Neuronal stem cell (in vitro differentiated cells): ENCODE results near the gene ESPNL.

Experiments
- DNase-seq: peaks from one replicate; pipeline ENCODE4 v3.0.0-alpha.2; 2013; ENCODE audit warnings: low spot score
- H2AFZ ChIP-seq: one replicate; pipeline ENCODE4 v1.6.1; 2013; ENCODE audit warnings: mild to moderate bottlenecking, low read length, inconsistent platforms
- H2AK5ac ChIP-seq: 2 replicates; pipeline ENCODE4 v1.6.1; 2013; ENCODE audit warnings: low read depth, mild to moderate bottlenecking, inconsistent platforms, low read length, moderate library complexity, mixed read lengths
- H2BK120ac ChIP-seq: 2 replicates; pipeline ENCODE4 v1.6.1; 2013; ENCODE audit warnings: low read depth, mild to moderate bottlenecking, inconsistent platforms, low read length, moderate library complexity, mixed read lengths
- H2BK12ac ChIP-seq: one replicate; pipeline ENCODE4 v1.6.1; 2013; ENCODE audit warnings: low read length, inconsistent platforms
- H2BK15ac ChIP-seq: 2 replicates; pipeline ENCODE4 v1.6.1; 2013; ENCODE audit warnings: mild to moderate bottlenecking, low read length, inconsistent platforms, mixed read lengths
- H2BK5ac ChIP-seq: one replicate; pipeline ENCODE4 v1.6.1; 2013; ENCODE audit warnings: inconsistent platforms, mild to moderate bottlenecking, low read length, moderate library complexity
- H3K14ac ChIP-seq: one replicate; pipeline ENCODE4 v1.6.1; 2013; ENCODE audit warnings: low read length, inconsistent platforms
- H3K18ac ChIP-seq: 2 replicates; pipeline ENCODE4 v1.6.1; 2013; ENCODE audit warnings: low read length, inconsistent platforms
- H3K23ac ChIP-seq: 2 replicates; pipeline ENCODE4 v1.6.1; 2013; ENCODE audit warnings: low read depth, mild to moderate bottlenecking, mixed read lengths, low read length, inconsistent platforms; ENCODE audit not compliant: poor library complexity
- H3K27ac ChIP-seq: replicated peaks from 3 replicates; pipeline ENCODE4 v1.5.1; 2013; ENCODE audit warnings: low read length, inconsistent platforms
- H3K27me3 ChIP-seq, 3 experiments: 2 replicates each; pipeline ENCODE4 v1.6.1; 2013; ENCODE audit warnings: low read length in 3 of 3, mild to moderate bottlenecking in 2 of 3, inconsistent platforms in 1 of 3, low read depth in 1 of 3, mixed read lengths in 1 of 3, moderate library complexity in 1 of 3; ENCODE audit not compliant: control insufficient read depth in 3 of 3, insufficient read depth in 3 of 3
- H3K36me3 ChIP-seq, 2 donors: replicated peaks in 1 of 2; 2 replicates each; pipeline ENCODE4 v1.6.1; 2013; ENCODE audit warnings: low read length in 2 of 2; ENCODE audit not compliant: control insufficient read depth in 2 of 2, insufficient read depth in 2 of 2
- H3K4ac ChIP-seq: 2 replicates; pipeline ENCODE4 v1.6.1; 2013; ENCODE audit warnings: inconsistent platforms, mild to moderate bottlenecking, low read length, moderate library complexity
- H3K4me1 ChIP-seq, 2 donors: 1 replicate in 1 of 2; 2 replicates in 1 of 2; pipeline ENCODE4 v1.6.1; 2013; ENCODE audit warnings: low read length in 2 of 2, low read depth in 1 of 2; ENCODE audit not compliant: control insufficient read depth in 2 of 2, insufficient read depth in 1 of 2
- H3K4me2 ChIP-seq: one replicate; pipeline ENCODE4 v1.6.1; 2013; ENCODE audit warnings: mild to moderate bottlenecking, low read length, inconsistent platforms; ENCODE audit not compliant: insufficient read depth, poor library complexity, severe bottlenecking
- H3K4me3 ChIP-seq, 2 donors: 2 replicates each; pipeline ENCODE4 v1.5.1; 2013; ENCODE audit warnings: low read length in 2 of 2, mild to moderate bottlenecking in 2 of 2, inconsistent platforms in 1 of 2, moderate library complexity in 1 of 2
- H3K79me1 ChIP-seq: one replicate; pipeline ENCODE4 v1.6.1; 2013; ENCODE audit warnings: low read depth, mild to moderate bottlenecking, inconsistent platforms, low read length, moderate library complexity
- H3K9ac ChIP-seq: one replicate; pipeline ENCODE4 v1.6.1; 2013; ENCODE audit warnings: mild to moderate bottlenecking, low read depth, low read length, inconsistent platforms; ENCODE audit not compliant: poor library complexity
- H3K9me3 ChIP-seq, 2 donors: replicated peaks in 1 of 2; 2 replicates each; pipeline versions ENCODE3 to v1.6.1; 2013; ENCODE audit warnings: low read length in 2 of 2, mild to moderate bottlenecking in 2 of 2, inconsistent platforms in 1 of 2, low read depth in 1 of 2, mixed read lengths in 1 of 2, moderate library complexity in 1 of 2; ENCODE audit not compliant: control insufficient read depth in 2 of 2, insufficient read depth in 1 of 2
- H4K8ac ChIP-seq: one replicate; pipeline ENCODE4 v1.6.1; 2013; ENCODE audit warnings: low read depth, mild to moderate bottlenecking, inconsistent platforms, low read length, moderate library complexity
- H4K91ac ChIP-seq: one replicate; pipeline ENCODE4 v1.6.1; 2013; ENCODE audit warnings: low read length, low read depth, mild to moderate bottlenecking, inconsistent platforms; ENCODE audit not compliant: poor library complexity
- WGBS, 2 donors: extraction: QIAGEN DNeasy Blood & Tissue Kit; methylation state at CpG; one replicate each; pipeline ENCODE4 v1.1.7; 2013; ENCODE audit warnings: missing lambda C conversion rate in 2 of 2, mixed read lengths in 1 of 2; ENCODE audit not compliant: insufficient read length in 2 of 2, insufficient replicate concordance in 1 of 2; ENCODE audit errors: extremely low coverage in 2 of 2; 5-methylcytosine and 5-hydroxymethylcytosine counted together

The ESPNL gene

GRCh38 chr2:238120463-238121298 lies 20.5 kb downstream of the ESPNL start:
- peak overlapping the region; percentile 84 for H2BK15ac ChIP-seq
- no peak overlapping the region for H3K27ac ChIP-seq
- no peak overlapping the region for H3K4me2 ChIP-seq
- peaks cover 2% of the 10 kb centered on the region for H3K79me1 ChIP-seq
- peak overlapping the region; percentile 44 for H3K4ac ChIP-seq
- H3K36me3 ChIP-seq = peaks cover 0 to 2% of the 10 kb centered on the region in 2 donors
- peaks cover 3 to 10% of the 10 kb centered on the region in 2 donors for H3K4me1 ChIP-seq
- H2BK120ac ChIP-seq = peak overlapping the region; percentile 16
- peak overlapping the region; percentile 98 for H3K14ac ChIP-seq
- no peak for DNase-seq
- H3K23ac ChIP-seq = peak overlapping the region; percentile 60
- peak overlapping the region; percentile 75 for H2BK5ac ChIP-seq
- H2AK5ac ChIP-seq = peak overlapping the region; percentile 94
- peak overlapping the region; percentile 6 for H2AFZ ChIP-seq
- H2BK12ac ChIP-seq = peak overlapping the region; percentile 90
- no peak overlapping the region for H4K8ac ChIP-seq
- no peak overlapping the region for H3K4me3 ChIP-seq
- H3K18ac ChIP-seq = peak overlapping the region; percentile 94
- peaks cover 0 to 29% (median 0%) of the 10 kb centered on the region in 3 experiments for H3K27me3 ChIP-seq
- H3K9ac ChIP-seq = peak overlapping the region; percentile 60
- H4K91ac ChIP-seq = no peak overlapping the region
- WGBS, 2 donors = no CpG with 5 or more reads among the region's 30 CpGs
- H3K9me3 ChIP-seq = no peaks in the 10 kb centered on the region

DNA sequence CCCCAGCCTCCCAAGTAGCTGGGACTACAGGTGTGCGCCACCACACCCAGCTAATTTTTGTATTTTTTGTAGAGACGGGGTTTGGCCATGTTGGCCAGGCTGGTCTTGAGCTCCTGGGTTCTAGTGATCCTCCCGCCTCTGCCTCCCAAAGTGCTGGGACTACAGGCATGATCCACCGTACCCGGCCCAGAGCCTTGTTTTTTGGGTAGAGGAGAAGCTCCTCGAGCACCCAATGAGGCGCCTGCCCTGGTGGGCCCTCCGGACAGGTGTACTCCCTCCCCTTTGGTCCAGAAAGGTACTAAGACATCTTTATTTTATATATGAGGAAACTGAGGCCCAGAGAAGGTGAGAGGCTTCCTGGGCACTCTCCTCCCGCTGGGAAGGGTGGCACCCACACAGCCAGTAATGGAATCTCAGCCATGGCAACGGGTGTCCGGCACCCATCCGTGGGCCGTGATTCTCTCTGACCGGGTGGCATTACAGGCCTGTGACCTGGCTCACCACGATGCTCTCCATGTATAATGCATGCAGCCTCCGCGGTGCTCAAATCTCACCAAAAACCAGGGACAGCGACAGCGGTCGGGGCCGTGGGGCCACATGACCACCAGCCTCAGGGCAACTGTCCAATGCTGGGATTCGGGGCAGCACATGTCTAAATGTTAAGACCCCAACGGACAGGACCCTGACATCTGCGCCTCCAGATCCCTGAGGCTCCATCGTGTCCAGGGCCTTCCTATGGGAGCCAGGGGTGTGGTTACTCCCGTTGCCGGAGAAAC lies 21.6 kb downstream of the ESPNL start:
- H3K4ac ChIP-seq = no peak overlapping the region
- peaks cover 3 to 10% of the 10 kb centered on the region in 2 donors for H3K4me1 ChIP-seq
- no peak overlapping the region for H2BK120ac ChIP-seq
- H2AFZ ChIP-seq = no peak overlapping the region
- DNase-seq = no peak
- H2AK5ac ChIP-seq = peak overlapping the region; percentile 32
- no peak overlapping the region for H3K4me2 ChIP-seq
- H3K9ac ChIP-seq = no peak overlapping the region
- no peak overlapping the region for H2BK15ac ChIP-seq
- no peak overlapping the region for H4K91ac ChIP-seq
- H3K23ac ChIP-seq = peak overlapping the region; percentile 18
- peaks cover 0 to 5% of the 10 kb centered on the region in 2 donors for H3K9me3 ChIP-seq
- peaks cover 0 to 2% of the 10 kb centered on the region in 2 donors for H3K36me3 ChIP-seq
- H2BK5ac ChIP-seq = no peak overlapping the region
- peak overlapping the region; percentile 11 for H3K18ac ChIP-seq
- H3K27me3 ChIP-seq = peaks cover 0 to 25% (median 0%) of the 10 kb centered on the region in 3 experiments
- H3K4me3 ChIP-seq = no peak overlapping the region
- H3K14ac ChIP-seq = no peak overlapping the region
- no peak overlapping the region for H4K8ac ChIP-seq
- H2BK12ac ChIP-seq = no peak overlapping the region
- H3K27ac ChIP-seq = no peak overlapping the region
- H3K79me1 ChIP-seq = peaks cover 6% of the 10 kb centered on the region
- no CpG with 5 or more reads among the region's 27 CpGs for WGBS, 2 donors

GRCh38 chr2:238122287-238123217 lies 22.4 kb downstream of the ESPNL start:
- H4K91ac ChIP-seq = no peak overlapping the region
- peaks cover 0 to 25% (median 0%) of the 10 kb centered on the region in 3 experiments for H3K27me3 ChIP-seq
- peak overlapping the region; percentile 52 for H3K23ac ChIP-seq
- no peak overlapping the region for H3K4ac ChIP-seq
- no peak overlapping the region for H2BK120ac ChIP-seq
- no peak overlapping the region for H3K27ac ChIP-seq
- peak overlapping the region; percentile 80 for H3K9ac ChIP-seq
- H3K79me1 ChIP-seq = peaks cover 6% of the 10 kb centered on the region
- H3K36me3 ChIP-seq = peaks cover 0 to 2% of the 10 kb centered on the region in 2 donors
- no peak overlapping the region for H2AFZ ChIP-seq
- H2BK15ac ChIP-seq = peak overlapping the region; percentile 98
- WGBS, 2 donors = no CpG with 5 or more reads among the region's 29 CpGs
- peaks cover 4 to 14% of the 10 kb centered on the region in 2 donors for H3K4me1 ChIP-seq
- no peak overlapping the region for H3K4me2 ChIP-seq
- peak overlapping the region; percentile 80 for H2BK12ac ChIP-seq
- peak overlapping the region; percentile 32 for H2AK5ac ChIP-seq
- no peak for DNase-seq
- H3K18ac ChIP-seq = peak overlapping the region; percentile 74
- no peak overlapping the region for H3K4me3 ChIP-seq
- H3K9me3 ChIP-seq = peaks cover 0 to 5% of the 10 kb centered on the region in 2 donors
- H3K14ac ChIP-seq = peak overlapping the region; percentile 33
- H4K8ac ChIP-seq = no peak overlapping the region
- H2BK5ac ChIP-seq = no peak overlapping the region
